HepG2 (cell line): ENCODE measurements around the gene GDF11. TPM values are rescaled to one million over a fixed set of nuclear protein-coding genes. Genes with fewer than 3 reads are reported as not detected.
A peak's percentile ranks its signal among the peaks of the same experiment; 100 is the strongest.

ENCODE experiments used
- BHLHE40 ChIP-seq: IDR thresholded peaks from 2 replicates; pipeline ENCODE4 v1.6.1; 2011; ENCODE audit warnings: low read length, improper control_type of control experiment
- FOXA1 ChIP-seq, 2 experiments: fragments of 450-650 bp in 1 of 2; sonication (generic) in 1 of 2; formaldehyde crosslinking in 1 of 2; IDR thresholded peaks; 2 replicates each; pipeline versions ENCODE4 v1.4.0 to v1.6.1; 2016 to 2020; ENCODE audit warnings: missing genetic modification reagents in 1 of 2
- NR1H2 ChIP-seq: sonication (generic); formaldehyde crosslinking; IDR thresholded peaks from 2 replicates; pipeline ENCODE4 v1.8.1; 2022; ENCODE audit warnings: low read depth, missing genetic modification reagents, borderline replicate concordance
- PBX3 ChIP-seq: sonication (generic); formaldehyde crosslinking; IDR thresholded peaks from 2 replicates; pipeline ENCODE4 v1.8.1; 2023; ENCODE audit warnings: missing genetic modification reagents, inconsistent platforms, borderline replicate concordance
- RBFOX2 ChIP-seq: fragments of 200-400 bp; formaldehyde crosslinking; IDR thresholded peaks from 2 replicates; pipeline ENCODE4 v1.6.1; 2017; ENCODE audit warnings: low read depth, mild to moderate bottlenecking, low read length
- RFX1 ChIP-seq: fragments of 450-650 bp; IDR thresholded peaks from 2 replicates; pipeline ENCODE4 v1.6.1; 2017
- RXRA ChIP-seq: sonication (generic); formaldehyde crosslinking; IDR thresholded peaks from 2 replicates; pipeline ENCODE4 v1.5.1; 2020; ENCODE audit warnings: missing genetic modification reagents
- RXRB ChIP-seq: IDR thresholded peaks from 2 replicates; pipeline ENCODE4 v1.6.1; 2016; ENCODE audit warnings: borderline replicate concordance, missing genetic modification reagents, missing compliant biosample characterization
- SUZ12 ChIP-seq: fragments of 150-350 bp; IDR thresholded peaks from 2 replicates; pipeline ENCODE4 v1.6.1; 2014; ENCODE audit warnings: low read depth, low read length
- TAF1 ChIP-seq: sonication (generic); formaldehyde crosslinking; IDR thresholded peaks from 2 replicates; pipeline ENCODE4 v1.4.0; 2020; ENCODE audit warnings: missing genetic modification reagents
- ZFP91 ChIP-seq: sonication (generic); formaldehyde crosslinking; IDR thresholded peaks from 2 replicates; pipeline ENCODE4 v1.9.0; 2022; ENCODE audit warnings: missing genetic modification reagents, mild to moderate bottlenecking, borderline replicate concordance
- ZNF224 ChIP-seq: sonication (generic); formaldehyde crosslinking; IDR thresholded peaks from 2 replicates; pipeline ENCODE4 v1.5.0; 2020; ENCODE audit warnings: mild to moderate bottlenecking, missing genetic modification reagents
- ZNF263 ChIP-seq: sonication (generic); formaldehyde crosslinking; IDR thresholded peaks from 2 replicates; pipeline ENCODE4 v1.4.0; 2020; ENCODE audit warnings: missing genetic modification reagents
- ZNF660 ChIP-seq: sonication (generic); formaldehyde crosslinking; IDR thresholded peaks from 2 replicates; pipeline ENCODE4 v1.5.1; 2020; ENCODE audit warnings: mild to moderate bottlenecking, low read depth, missing genetic modification reagents, borderline replicate concordance
- ZNF768 ChIP-seq: sonication (generic); formaldehyde crosslinking; IDR thresholded peaks from 2 replicates; pipeline ENCODE4 v1.4.0; 2020; ENCODE audit warnings: missing genetic modification reagents
- ZSCAN22 ChIP-seq: sonication (generic); formaldehyde crosslinking; IDR thresholded peaks from 2 replicates; pipeline ENCODE4 v1.4.0; 2020; ENCODE audit warnings: mild to moderate bottlenecking, missing genetic modification reagents
- polyA plus RNA-seq, 8 experiments: library from polyadenylated mRNA; depleted of rRNA in 3 of 8; stranded (reverse) in 7 of 8; unstranded in 1 of 8; fragments of >200 nt; fragmentation: Illumina TruSeq in 4 of 8; extraction: Trizol in 4 of 8; gene quantifications; 2 replicates each; pipeline versions ENCODE4 v1.2.1 to v1.2.3, GENCODE V29; 2011 to 2016; ENCODE audit warnings: low read depth in 4 of 8, missing spikeins in 1 of 8, mixed read lengths in 1 of 8; ENCODE audit not compliant: insufficient read depth in 1 of 8
- total RNA-seq, 5 experiments: library from RNA; depleted of rRNA; stranded (reverse); fragments of >200 nt; fragmentation: Illumina TruSeq; extraction: Trizol; gene quantifications; 2 replicates each; pipeline ENCODE4 v1.2.3, GENCODE V29; 2016; ENCODE audit warnings: low read depth in 1 of 5
- TF ChIP-seq, protein P1 (sequence below), 2 experiments: sonication (generic) in 1 of 2; formaldehyde crosslinking in 1 of 2; IDR thresholded peaks; 2 replicates each; pipeline versions ENCODE4 v1.4.0 to v1.6.1; 2016 to 2020; ENCODE audit warnings: borderline replicate concordance in 1 of 2, low read depth in 1 of 2, mild to moderate bottlenecking in 1 of 2, missing genetic modification reagents in 1 of 2
- TF ChIP-seq, protein P2 (sequence below): sonication (generic); formaldehyde crosslinking; IDR thresholded peaks from 2 replicates; pipeline ENCODE4 v1.4.0; 2020; ENCODE audit warnings: mild to moderate bottlenecking, missing genetic modification reagents
- TF ChIP-seq, protein P3 (sequence below): IDR thresholded peaks from 2 replicates; pipeline ENCODE4 v1.6.1; 2018; ENCODE audit warnings: missing genetic modification reagents

The GDF11 gene
- total and polyA plus RNA-seq, 2 of the 13 experiments (the other 11 are each of a cell fraction or from before 2014, with no cell fraction given) = 0.63 to 1.5 TPM

- TF ChIP-seq, protein P1, sequence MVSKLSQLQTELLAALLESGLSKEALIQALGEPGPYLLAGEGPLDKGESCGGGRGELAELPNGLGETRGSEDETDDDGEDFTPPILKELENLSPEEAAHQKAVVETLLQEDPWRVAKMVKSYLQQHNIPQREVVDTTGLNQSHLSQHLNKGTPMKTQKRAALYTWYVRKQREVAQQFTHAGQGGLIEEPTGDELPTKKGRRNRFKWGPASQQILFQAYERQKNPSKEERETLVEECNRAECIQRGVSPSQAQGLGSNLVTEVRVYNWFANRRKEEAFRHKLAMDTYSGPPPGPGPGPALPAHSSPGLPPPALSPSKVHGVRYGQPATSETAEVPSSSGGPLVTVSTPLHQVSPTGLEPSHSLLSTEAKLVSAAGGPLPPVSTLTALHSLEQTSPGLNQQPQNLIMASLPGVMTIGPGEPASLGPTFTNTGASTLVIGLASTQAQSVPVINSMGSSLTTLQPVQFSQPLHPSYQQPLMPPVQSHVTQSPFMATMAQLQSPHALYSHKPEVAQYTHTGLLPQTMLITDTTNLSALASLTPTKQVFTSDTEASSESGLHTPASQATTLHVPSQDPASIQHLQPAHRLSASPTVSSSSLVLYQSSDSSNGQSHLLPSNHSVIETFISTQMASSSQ (IDR thresholded peaks at IDR 0.05; ENCODE audit: low read depth) = no peak
- TF ChIP-seq, protein P1 (CRISPR knock-in tag; IDR thresholded peaks at IDR 0.05; ENCODE audit: borderline replicate concordance) = 0 out of 2 replicates have a peak, but pooled peaks have one; percentile 22
- TF ChIP-seq ZNF660 (CRISPR knock-in tag) (no peak), BHLHE40 (0 out of 2 replicates have a peak, but pooled peaks have one; percentile 6), RFX1 (no peak), TAF1 (CRISPR knock-in tag) (no peak), RXRB (CRISPR knock-in tag) (peak; percentile 46; the same call in 1 of the 2 replicates), ZSCAN22 (no peak), PBX3 (CRISPR knock-in tag) (no peak), ZNF263 (0 out of 2 replicates have a peak, but pooled peaks have one; percentile 21), FOXA1 (IDR thresholded peaks at IDR 0.05) (no peak), FOXA1 (CRISPR knock-in tag; IDR thresholded peaks at IDR 0.05) (no peak), ZNF768 (CRISPR knock-in tag) (peak; percentile 46; the same call in 1 of the 2 replicates), NR1H2 (CRISPR knock-in tag) (no peak), SUZ12 (no peak), RBFOX2 (0 out of 2 replicates have a peak, but pooled peaks have one; percentile 29), ZFP91 (peak; percentile 54; the same call in 1 of the 2 replicates), ZNF224 (CRISPR knock-in tag) (no peak), RXRA (CRISPR knock-in tag) (peak; percentile 21; the same call in 1 of the 2 replicates)
- TF ChIP-seq, protein P2, sequence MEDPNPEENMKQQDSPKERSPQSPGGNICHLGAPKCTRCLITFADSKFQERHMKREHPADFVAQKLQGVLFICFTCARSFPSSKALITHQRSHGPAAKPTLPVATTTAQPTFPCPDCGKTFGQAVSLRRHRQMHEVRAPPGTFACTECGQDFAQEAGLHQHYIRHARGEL (CRISPR knock-in tag) = no peak
- TF ChIP-seq, protein P3, sequence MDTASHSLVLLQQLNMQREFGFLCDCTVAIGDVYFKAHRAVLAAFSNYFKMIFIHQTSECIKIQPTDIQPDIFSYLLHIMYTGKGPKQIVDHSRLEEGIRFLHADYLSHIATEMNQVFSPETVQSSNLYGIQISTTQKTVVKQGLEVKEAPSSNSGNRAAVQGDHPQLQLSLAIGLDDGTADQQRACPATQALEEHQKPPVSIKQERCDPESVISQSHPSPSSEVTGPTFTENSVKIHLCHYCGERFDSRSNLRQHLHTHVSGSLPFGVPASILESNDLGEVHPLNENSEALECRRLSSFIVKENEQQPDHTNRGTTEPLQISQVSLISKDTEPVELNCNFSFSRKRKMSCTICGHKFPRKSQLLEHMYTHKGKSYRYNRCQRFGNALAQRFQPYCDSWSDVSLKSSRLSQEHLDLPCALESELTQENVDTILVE (CRISPR knock-in tag) = no peak
Observed at GRCh38 chr12:55720894-55721444, 22.0 kb upstream of the GDF11 start (continued).
